ENCODE results near the gene MARK3.

DNA sequence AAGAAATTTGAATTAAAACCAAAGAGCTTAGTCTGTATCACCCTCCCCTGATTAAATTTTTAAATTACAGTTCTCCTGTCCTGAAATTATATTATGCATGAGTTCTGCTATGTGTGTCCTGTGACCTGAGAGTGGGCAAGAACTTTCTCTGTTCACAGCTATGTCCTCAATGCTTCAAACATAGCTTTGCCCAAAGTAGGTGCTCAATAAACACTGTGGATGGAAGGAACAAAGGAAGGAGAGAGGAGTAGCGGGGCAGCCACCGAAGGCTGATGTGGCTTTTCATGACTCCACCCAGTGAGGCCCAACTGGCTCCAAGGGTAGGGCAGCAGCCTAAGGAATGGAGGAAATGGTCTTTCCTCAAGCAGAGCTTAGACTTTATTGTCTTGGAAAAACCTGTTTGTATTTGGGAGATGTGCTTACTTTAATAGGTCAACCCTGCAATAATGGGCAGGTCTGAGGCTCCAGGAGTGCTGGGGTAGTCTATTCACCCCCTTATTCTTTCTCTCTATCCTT, 7.6 kb upstream of the MARK3 start:
- TF ChIP-seq, protein P1, sequence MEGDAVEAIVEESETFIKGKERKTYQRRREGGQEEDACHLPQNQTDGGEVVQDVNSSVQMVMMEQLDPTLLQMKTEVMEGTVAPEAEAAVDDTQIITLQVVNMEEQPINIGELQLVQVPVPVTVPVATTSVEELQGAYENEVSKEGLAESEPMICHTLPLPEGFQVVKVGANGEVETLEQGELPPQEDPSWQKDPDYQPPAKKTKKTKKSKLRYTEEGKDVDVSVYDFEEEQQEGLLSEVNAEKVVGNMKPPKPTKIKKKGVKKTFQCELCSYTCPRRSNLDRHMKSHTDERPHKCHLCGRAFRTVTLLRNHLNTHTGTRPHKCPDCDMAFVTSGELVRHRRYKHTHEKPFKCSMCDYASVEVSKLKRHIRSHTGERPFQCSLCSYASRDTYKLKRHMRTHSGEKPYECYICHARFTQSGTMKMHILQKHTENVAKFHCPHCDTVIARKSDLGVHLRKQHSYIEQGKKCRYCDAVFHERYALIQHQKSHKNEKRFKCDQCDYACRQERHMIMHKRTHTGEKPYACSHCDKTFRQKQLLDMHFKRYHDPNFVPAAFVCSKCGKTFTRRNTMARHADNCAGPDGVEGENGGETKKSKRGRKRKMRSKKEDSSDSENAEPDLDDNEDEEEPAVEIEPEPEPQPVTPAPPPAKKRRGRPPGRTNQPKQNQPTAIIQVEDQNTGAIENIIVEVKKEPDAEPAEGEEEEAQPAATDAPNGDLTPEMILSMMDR (IDR thresholded peaks at IDR 0.05), result no peak
- TF ChIP-seq EZH2 (IDR thresholded peaks at IDR 0.05; ENCODE audit: borderline replicate concordance, insufficient read depth, low read depth, low read length, poor library complexity, severe bottlenecking), result no peak

All from B cell (primary cell).